Activated T-helper 2 cell treated with anti-CD3 and anti-CD28 coated beads, Interferon-gamma antibody, Interleukin-2, Interleukin-4, amounts not matched to agents 10 μg/mL and 5 μg/mL and 100 μg/mL, durations not matched to agents 14 hours and 24 hours and 36 hours (primary cell): Measurements from ENCODE around the gene NID1. TPM values are rescaled to one million over a fixed set of nuclear protein-coding genes. Genes with fewer than 3 reads are reported as not detected.
"Not testable (repeated sequence)": the region's sequence is repeated elsewhere in the genome, so short reads cannot be mapped to it uniquely, and the experiment has no call there.

Experiments used
- DNase-seq: peaks from one replicate; pipeline ENCODE4 v3.0.0; 2021; ENCODE audit warnings: low spot score
- H3K27ac Mint-ChIP-seq: one replicate; pipeline ENCODE4 v1.8.0; 2021; ENCODE audit warnings: mixed read lengths
- H3K27me3 Mint-ChIP-seq: one replicate; pipeline ENCODE4 v1.8.0; 2021; ENCODE audit warnings: low read depth, mixed read lengths
- H3K36me3 Mint-ChIP-seq: one replicate; pipeline ENCODE4 v1.8.0; 2021; ENCODE audit warnings: low read depth, mixed read lengths
- H3K4me1 Mint-ChIP-seq: one replicate; pipeline ENCODE4 v1.8.0; 2021; ENCODE audit warnings: low read depth, mixed read lengths
- H3K4me3 Mint-ChIP-seq: one replicate; pipeline ENCODE4 v1.8.0; 2021; ENCODE audit warnings: low read depth, mild to moderate bottlenecking, moderate library complexity, mixed read lengths
- H3K9me3 Mint-ChIP-seq: one replicate; pipeline ENCODE4 v1.8.0; 2021; ENCODE audit warnings: mixed read lengths
- intact Hi-C: fragments of 100-400 bp; cut with micrococcal nuclease; formaldehyde crosslinking; loops from one replicate; pipeline ENCODE4 v1.15.1; 2023
- total RNA-seq: library from RNA; stranded (reverse); gene quantifications from 2 replicates; pipeline ENCODE4 v1.2.3, GENCODE V29; 2022

Gene NID1
- total RNA-seq, 1 donor from 2014 or later = 0.55 TPM

- Mint-ChIP-seq H3K27me3 (peaks cover 5% of the 10 kb centered on the region), H3K9me3 (no peaks in the 10 kb centered on the region), H3K27ac (no peak overlapping the region), H3K36me3 (no peaks in the 10 kb centered on the region), H3K4me3 (no peak overlapping the region), H3K4me1 (no peaks in the 10 kb centered on the region)
- DNase-seq = no peak
- intact Hi-C loops = no loop called here
Measured at GRCh38 chr1:236089046-236089773, 24.3 kb upstream of the NID1 start.

DNA sequence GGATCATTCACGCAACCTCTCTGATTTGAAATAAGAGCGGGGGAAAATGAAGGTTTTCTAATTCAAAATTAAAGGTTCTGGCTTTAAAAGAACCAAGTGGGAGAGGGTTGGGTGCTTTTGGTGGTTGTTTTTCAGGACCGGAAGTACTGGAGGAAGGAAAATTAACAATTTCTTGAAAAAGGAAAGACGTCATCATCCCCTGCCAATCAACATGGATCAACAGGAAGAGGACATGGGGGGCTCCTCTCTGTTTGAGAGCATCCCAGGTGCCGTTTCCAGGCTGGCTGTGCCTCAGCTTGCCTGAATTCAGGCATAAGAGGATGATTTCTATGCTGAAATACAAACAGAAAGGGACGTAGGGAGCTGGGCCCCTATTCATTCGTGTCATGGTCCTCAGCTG lies 21.6 kb upstream of the NID1 start:
- H3K27me3 Mint-ChIP-seq = peaks cover 8% of the 10 kb centered on the region
- H3K4me1 Mint-ChIP-seq = peaks cover 8% of the 10 kb centered on the region
- DNase-seq = no peak
- H3K9me3 Mint-ChIP-seq = no peaks in the 10 kb centered on the region
- H3K4me3 Mint-ChIP-seq = no peak overlapping the region
- intact Hi-C loops = no loop called here
- H3K27ac Mint-ChIP-seq = no peak overlapping the region
- no peaks in the 10 kb centered on the region for H3K36me3 Mint-ChIP-seq

DNA sequence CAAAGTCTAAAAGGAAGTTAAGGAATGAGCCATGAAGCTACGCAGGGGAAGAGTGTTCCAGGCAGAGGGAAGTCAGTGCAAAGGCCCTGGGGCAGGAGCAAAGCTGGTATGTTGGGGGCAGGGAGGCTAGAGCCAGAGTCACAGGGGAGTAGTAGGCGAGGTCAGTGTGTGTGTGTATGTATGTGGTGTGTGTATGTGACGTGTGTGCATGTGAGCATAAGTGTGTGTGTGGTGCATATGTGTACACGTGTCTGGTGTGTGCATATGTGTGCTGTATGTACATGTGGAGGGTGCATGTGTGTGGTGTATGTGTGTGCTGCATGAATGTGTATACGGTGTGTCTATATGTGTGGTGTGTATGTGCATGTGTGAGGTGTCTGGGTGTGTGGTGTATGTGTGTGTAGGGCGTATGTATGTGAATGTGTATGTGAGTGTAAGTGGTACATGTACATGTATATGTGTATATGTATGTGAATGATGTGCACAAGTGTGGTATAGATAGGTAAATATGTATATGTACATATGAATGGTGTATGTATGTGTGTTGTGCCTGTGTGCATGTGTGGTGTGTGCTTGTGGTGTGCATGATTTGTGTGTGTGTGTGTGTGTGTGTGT lies 20.8 kb upstream of the NID1 start:
- DNase-seq = no peak
- Mint-ChIP-seq H3K36me3 (no peaks in the 10 kb centered on the region), H3K27me3 (peaks cover 7% of the 10 kb centered on the region), H3K4me3 (no peak overlapping the region), H3K4me1 (peaks cover 8% of the 10 kb centered on the region), H3K27ac (no peak overlapping the region), H3K9me3 (no peaks in the 10 kb centered on the region)
- intact Hi-C loops = no loop called here

GRCh38 chr1:236084386-236084730 lies 19.5 kb upstream of the NID1 start:
- no peak for DNase-seq
- H3K27ac Mint-ChIP-seq = no peak overlapping the region
- H3K36me3 Mint-ChIP-seq = no peaks in the 10 kb centered on the region
- H3K9me3 Mint-ChIP-seq = no peaks in the 10 kb centered on the region
- H3K4me3 Mint-ChIP-seq = no peak overlapping the region
- H3K27me3 Mint-ChIP-seq = peaks cover 5% of the 10 kb centered on the region
- intact Hi-C loops = no loop called here
- H3K4me1 Mint-ChIP-seq = peaks cover 8% of the 10 kb centered on the region

DNA sequence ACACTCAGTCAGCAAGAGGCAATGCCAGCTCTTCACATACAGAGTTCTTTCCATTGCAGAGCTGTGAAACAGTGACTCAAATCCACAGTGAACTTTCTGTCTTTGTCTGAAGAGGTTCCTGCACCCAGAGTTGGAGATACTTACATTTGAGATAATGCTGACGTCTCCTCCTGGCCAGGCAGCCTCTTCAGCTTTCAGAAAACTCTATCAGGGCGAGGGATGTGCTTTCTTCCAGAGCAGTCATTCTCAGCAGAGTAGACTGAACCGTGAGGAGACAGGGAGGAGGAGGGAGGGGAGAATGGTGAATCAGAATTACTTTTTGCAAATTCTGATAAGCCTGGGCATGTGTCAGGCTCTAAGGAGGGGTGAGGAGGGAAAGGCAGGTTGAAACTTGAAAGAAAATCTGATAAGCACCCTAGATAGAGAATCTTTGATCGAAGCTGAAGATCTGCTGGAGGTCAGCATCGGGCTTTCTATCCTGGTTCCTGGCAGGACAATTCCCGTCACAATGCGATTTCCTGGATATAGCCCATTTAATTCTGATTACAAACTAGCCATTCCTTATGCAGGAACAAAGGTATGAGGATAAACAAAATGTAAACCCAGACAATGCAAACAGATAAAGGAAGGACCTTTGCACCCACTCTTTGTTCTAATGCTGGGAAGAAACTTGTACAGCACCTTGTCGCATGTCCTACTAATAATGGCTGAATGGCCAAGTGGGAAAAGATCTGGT lies 18.9 kb upstream of the NID1 start:
- Mint-ChIP-seq H3K4me3 (no peak overlapping the region), H3K27ac (no peak overlapping the region), H3K4me1 (peaks cover 8% of the 10 kb centered on the region), H3K27me3 (peaks cover 5% of the 10 kb centered on the region), H3K9me3 (no peaks in the 10 kb centered on the region), H3K36me3 (no peaks in the 10 kb centered on the region)
- intact Hi-C loops = no loop called here
- DNase-seq = no peak

GRCh38 chr1:236082526-236082925 lies 17.6 kb upstream of the NID1 start:
- Mint-ChIP-seq H3K4me1 (peaks cover 8% of the 10 kb centered on the region), H3K27ac (no peak overlapping the region), H3K36me3 (no peaks in the 10 kb centered on the region), H3K9me3 (no peaks in the 10 kb centered on the region), H3K4me3 (no peak overlapping the region), H3K27me3 (peaks cover 4% of the 10 kb centered on the region)
- DNase-seq = no peak
- intact Hi-C loops = no loop called here

DNA sequence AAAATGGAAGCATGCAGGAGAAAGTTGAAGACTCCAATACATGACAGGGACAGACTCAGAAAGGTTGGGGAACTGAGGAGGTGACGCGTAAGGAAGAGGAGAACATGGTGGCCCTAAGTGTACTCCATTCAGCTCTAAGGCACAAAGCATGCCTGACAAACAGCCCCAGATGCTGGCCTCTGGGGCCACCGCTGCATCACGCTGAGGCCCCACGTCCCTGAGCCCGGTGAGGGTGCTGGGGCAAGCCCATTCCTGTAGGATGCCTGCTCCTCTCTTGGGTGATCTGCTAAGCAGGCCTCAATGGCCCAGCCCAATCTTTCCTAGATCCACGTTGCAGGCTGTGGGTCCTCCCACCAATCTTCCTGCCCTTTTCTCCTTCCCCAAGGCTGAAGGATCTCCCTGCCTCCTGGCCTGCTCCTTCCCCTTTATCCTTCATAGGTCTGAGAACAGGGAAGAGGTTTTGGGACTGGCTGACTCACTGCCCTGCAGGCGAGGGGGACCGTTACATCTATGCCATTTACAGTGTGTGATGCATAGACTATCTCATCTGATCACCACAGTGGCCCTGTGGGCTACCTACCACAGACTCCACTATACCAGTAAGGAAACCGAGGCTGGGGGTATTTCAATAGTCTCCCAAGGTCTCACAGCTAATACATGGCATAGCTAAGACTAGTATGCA lies 16.8 kb upstream of the NID1 start:
- Mint-ChIP-seq H3K9me3 (no peaks in the 10 kb centered on the region), H3K4me3 (no peak overlapping the region), H3K36me3 (no peaks in the 10 kb centered on the region), H3K27me3 (peaks cover 3% of the 10 kb centered on the region), H3K4me1 (peaks cover 8% of the 10 kb centered on the region), H3K27ac (no peak overlapping the region)
- intact Hi-C loops = no loop called here
- DNase-seq = no peak

GRCh38 chr1:236079703-236080102 lies 14.8 kb upstream of the NID1 start:
- H3K9me3 Mint-ChIP-seq = no peaks in the 10 kb centered on the region
- H3K27ac Mint-ChIP-seq = no peak overlapping the region
- H3K36me3 Mint-ChIP-seq = no peaks in the 10 kb centered on the region
- H3K4me1 Mint-ChIP-seq = peaks cover 8% of the 10 kb centered on the region
- H3K4me3 Mint-ChIP-seq = no peak overlapping the region
- DNase-seq = no peak
- intact Hi-C loops = no loop called here
- H3K27me3 Mint-ChIP-seq = peaks cover 12% of the 10 kb centered on the region

GRCh38 chr1:236078993-236079392 lies 14.1 kb upstream of the NID1 start:
- Mint-ChIP-seq H3K9me3 (no peaks in the 10 kb centered on the region), H3K27ac (no peak overlapping the region), H3K36me3 (no peaks in the 10 kb centered on the region), H3K4me1 (peaks cover 7% of the 10 kb centered on the region), H3K4me3 (no peak overlapping the region), H3K27me3 (peaks cover 14% of the 10 kb centered on the region)
- no peak for DNase-seq
- intact Hi-C loops = no loop called here

DNA sequence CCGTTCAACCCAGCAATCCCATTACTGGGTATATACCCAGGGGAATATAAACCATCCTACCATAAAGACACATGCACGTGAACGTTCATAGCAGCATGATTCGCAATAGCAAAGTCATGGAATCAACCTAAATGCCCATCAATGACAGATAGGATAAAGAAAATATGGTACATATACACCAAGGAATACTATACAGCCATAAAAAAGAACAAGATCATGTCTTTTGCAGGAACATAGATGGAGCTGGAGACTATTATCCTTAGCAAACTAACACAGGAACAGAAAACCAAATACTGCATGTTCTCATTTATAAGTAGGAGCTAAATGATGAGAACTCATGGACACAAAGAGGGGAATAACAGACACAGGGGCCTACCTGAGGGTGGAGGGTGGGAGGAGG lies 13.2 kb upstream of the NID1 start:
- H3K27ac Mint-ChIP-seq, H3K36me3 Mint-ChIP-seq, intact Hi-C loops, H3K9me3 Mint-ChIP-seq, H3K4me1 Mint-ChIP-seq, DNase-seq, H3K4me3 Mint-ChIP-seq: not testable (repeated sequence)
- H3K27me3 Mint-ChIP-seq = peaks cover 15% of the 10 kb centered on the region

- Mint-ChIP-seq H3K27me3 (peaks cover 19% of the 10 kb centered on the region), H3K27ac (no peak overlapping the region), H3K4me3 (no peak overlapping the region), H3K4me1 (no peaks in the 10 kb centered on the region), H3K9me3 (no peaks in the 10 kb centered on the region), H3K36me3 (no peaks in the 10 kb centered on the region)
- DNase-seq = no peak
- intact Hi-C loops = no loop called here
Measured at GRCh38 chr1:236075848-236076247, 11.0 kb upstream of the NID1 start.

DNA sequence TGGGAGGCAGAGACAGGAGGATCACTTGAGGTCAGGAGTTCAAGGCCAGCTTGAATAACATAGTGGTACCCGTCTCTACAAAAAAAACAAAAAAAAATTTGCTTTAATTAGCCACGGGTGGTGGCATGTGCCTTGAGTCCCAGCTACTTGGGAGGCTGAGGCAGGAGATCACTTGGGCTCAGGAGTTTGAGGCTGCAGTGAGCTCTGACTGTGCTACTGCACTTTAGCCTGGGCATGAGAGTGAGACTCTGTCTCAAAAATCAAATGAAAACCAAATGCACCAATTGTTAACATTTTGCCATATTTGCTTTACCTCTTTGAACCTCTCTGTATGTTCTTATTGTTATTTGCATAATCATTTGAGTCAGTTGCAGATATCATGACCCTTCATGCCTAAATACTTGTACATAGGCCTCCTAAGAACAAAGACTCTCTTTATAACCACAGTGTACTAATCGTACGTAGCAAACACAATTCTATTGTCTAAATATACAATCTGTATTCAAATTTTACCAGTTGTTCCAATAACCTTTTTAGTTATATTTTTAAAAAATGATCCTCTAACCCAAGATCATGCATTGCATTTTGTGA lies 8.5 kb upstream of the NID1 start:
- no peak overlapping the region for H3K4me3 Mint-ChIP-seq
- H3K36me3 Mint-ChIP-seq = no peaks in the 10 kb centered on the region
- H3K27ac Mint-ChIP-seq = no peak overlapping the region
- no peak for DNase-seq
- H3K9me3 Mint-ChIP-seq = no peaks in the 10 kb centered on the region
- H3K27me3 Mint-ChIP-seq = peaks cover 28% of the 10 kb centered on the region
- intact Hi-C loops = no loop called here
- H3K4me1 Mint-ChIP-seq = no peaks in the 10 kb centered on the region
